ENCODE results near the gene PADI1.
"Not testable (repeated sequence)": the region's sequence is repeated elsewhere in the genome, so short reads cannot be mapped to it uniquely, and the experiment has no call there.

Gene PADI1

GRCh38 chr1:17230671-17231310 is 25.9 kb downstream of the PADI1 start:
- no peaks in the 10 kb centered on the region for H3K36me3 ChIP-seq (ENCODE audit: control insufficient read depth, insufficient read depth, low read length)
- no peak overlapping the region for H3K4me3 ChIP-seq (ENCODE audit: low read length)
- H3K4me1 ChIP-seq (ENCODE audit: control insufficient read depth, insufficient read depth, low read length), result peaks cover 16% of the 10 kb centered on the region
- H3K27me3 ChIP-seq (ENCODE audit: control insufficient read depth, insufficient read depth, low read length), result peaks cover 11% of the 10 kb centered on the region
- no peaks in the 10 kb centered on the region for H3K9me3 ChIP-seq (ENCODE audit: control insufficient read depth, low read length)
- no peak overlapping the region for H3K9ac ChIP-seq (ENCODE audit: low read length)

- peaks cover 16% of the 10 kb centered on the region for H3K4me1 ChIP-seq (ENCODE audit: control insufficient read depth, insufficient read depth, low read length)
- no peak overlapping the region for H3K4me3 ChIP-seq (ENCODE audit: low read length)
- H3K27me3 ChIP-seq (ENCODE audit: control insufficient read depth, insufficient read depth, low read length), result peaks cover 12% of the 10 kb centered on the region
- no peaks in the 10 kb centered on the region for H3K9me3 ChIP-seq (ENCODE audit: control insufficient read depth, low read length)
- no peak overlapping the region for H3K9ac ChIP-seq (ENCODE audit: low read length)
- H3K36me3 ChIP-seq (ENCODE audit: control insufficient read depth, insufficient read depth, low read length), result no peaks in the 10 kb centered on the region
These were observed 28.1 kb downstream of the PADI1 start for GRCh38 chr1:17232759-17233661.

- Histone ChIP-seq H3K9ac (ENCODE audit: low read length) (no peak overlapping the region), H3K36me3 (ENCODE audit: control insufficient read depth, insufficient read depth, low read length) (no peaks in the 10 kb centered on the region), H3K4me1 (ENCODE audit: control insufficient read depth, insufficient read depth, low read length) (peaks cover 16% of the 10 kb centered on the region), H3K9me3 (ENCODE audit: control insufficient read depth, low read length) (no peaks in the 10 kb centered on the region), H3K27me3 (ENCODE audit: control insufficient read depth, insufficient read depth, low read length) (peaks cover 12% of the 10 kb centered on the region), H3K4me3 (ENCODE audit: low read length) (no peak overlapping the region)
These were observed 28.9 kb downstream of the PADI1 start for GRCh38 chr1:17233675-17234320.

GRCh38 chr1:17234405-17234804 is 29.5 kb downstream of the PADI1 start:
- Histone ChIP-seq H3K4me1 (ENCODE audit: control insufficient read depth, insufficient read depth, low read length) (peaks cover 11% of the 10 kb centered on the region), H3K9me3 (ENCODE audit: control insufficient read depth, low read length) (no peaks in the 10 kb centered on the region), H3K4me3 (ENCODE audit: low read length) (no peak overlapping the region), H3K27me3 (ENCODE audit: control insufficient read depth, insufficient read depth, low read length) (peaks cover 12% of the 10 kb centered on the region), H3K36me3 (ENCODE audit: control insufficient read depth, insufficient read depth, low read length) (no peaks in the 10 kb centered on the region), H3K9ac (ENCODE audit: low read length) (no peak overlapping the region)

GRCh38 chr1:17235135-17235885 is 30.4 kb downstream of the PADI1 start:
- peaks cover 19% of the 10 kb centered on the region for H3K27me3 ChIP-seq (ENCODE audit: control insufficient read depth, insufficient read depth, low read length)
- no peaks in the 10 kb centered on the region for H3K9me3 ChIP-seq (ENCODE audit: control insufficient read depth, low read length)
- no peaks in the 10 kb centered on the region for H3K36me3 ChIP-seq (ENCODE audit: control insufficient read depth, insufficient read depth, low read length)
- peaks cover 5% of the 10 kb centered on the region for H3K4me1 ChIP-seq (ENCODE audit: control insufficient read depth, insufficient read depth, low read length)
- no peak overlapping the region for H3K4me3 ChIP-seq (ENCODE audit: low read length)
- H3K9ac ChIP-seq (ENCODE audit: low read length), result no peak overlapping the region

- Histone ChIP-seq H3K9me3 (ENCODE audit: control insufficient read depth, low read length) (no peaks in the 10 kb centered on the region), H3K27me3 (ENCODE audit: control insufficient read depth, insufficient read depth, low read length) (peaks cover 21% of the 10 kb centered on the region), H3K4me1 (ENCODE audit: control insufficient read depth, insufficient read depth, low read length) (peaks cover 5% of the 10 kb centered on the region), H3K4me3 (ENCODE audit: low read length) (no peak overlapping the region), H3K9ac (ENCODE audit: low read length) (no peak overlapping the region), H3K36me3 (ENCODE audit: control insufficient read depth, insufficient read depth, low read length) (no peaks in the 10 kb centered on the region)
These were observed 32.0 kb downstream of the PADI1 start for GRCh38 chr1:17236779-17237560.

GRCh38 chr1:17237561-17237903 is 32.6 kb downstream of the PADI1 start:
- Histone ChIP-seq H3K4me1 (ENCODE audit: control insufficient read depth, insufficient read depth, low read length) (peaks cover 5% of the 10 kb centered on the region), H3K4me3 (ENCODE audit: low read length) (no peak overlapping the region), H3K9me3 (ENCODE audit: control insufficient read depth, low read length) (no peaks in the 10 kb centered on the region), H3K36me3 (ENCODE audit: control insufficient read depth, insufficient read depth, low read length) (no peaks in the 10 kb centered on the region), H3K9ac (ENCODE audit: low read length) (no peak overlapping the region), H3K27me3 (ENCODE audit: control insufficient read depth, insufficient read depth, low read length) (peaks cover 27% of the 10 kb centered on the region)

GRCh38 chr1:17239420-17239819 is 34.5 kb downstream of the PADI1 start:
- H3K4me3 ChIP-seq (ENCODE audit: low read length), result no peak overlapping the region
- H3K4me1 ChIP-seq (ENCODE audit: control insufficient read depth, insufficient read depth, low read length), result no peaks in the 10 kb centered on the region
- H3K9ac ChIP-seq (ENCODE audit: low read length), result no peak overlapping the region
- no peaks in the 10 kb centered on the region for H3K36me3 ChIP-seq (ENCODE audit: control insufficient read depth, insufficient read depth, low read length)
- H3K9me3 ChIP-seq (ENCODE audit: control insufficient read depth, low read length), result no peaks in the 10 kb centered on the region
- peaks cover 27% of the 10 kb centered on the region for H3K27me3 ChIP-seq (ENCODE audit: control insufficient read depth, insufficient read depth, low read length)

GRCh38 chr1:17241011-17241779 is 36.3 kb downstream of the PADI1 start:
- H3K9me3 ChIP-seq (ENCODE audit: control insufficient read depth, low read length); H3K9ac ChIP-seq (ENCODE audit: low read length): not testable (repeated sequence)

GRCh38 chr1:17241780-17242074 is 36.8 kb downstream of the PADI1 start:
- H3K9ac ChIP-seq (ENCODE audit: low read length); H3K4me3 ChIP-seq (ENCODE audit: low read length); H3K36me3 ChIP-seq (ENCODE audit: control insufficient read depth, insufficient read depth, low read length); H3K9me3 ChIP-seq (ENCODE audit: control insufficient read depth, low read length); H3K4me1 ChIP-seq (ENCODE audit: control insufficient read depth, insufficient read depth, low read length): not testable (repeated sequence)
- peaks cover 21% of the 10 kb centered on the region for H3K27me3 ChIP-seq (ENCODE audit: control insufficient read depth, insufficient read depth, low read length)

More at GRCh38 chr1:17241011-17241779, 36.3 kb downstream of the PADI1 start:
- not testable (repeated sequence) for H3K36me3 ChIP-seq (ENCODE audit: control insufficient read depth, insufficient read depth, low read length); H3K4me1 ChIP-seq (ENCODE audit: control insufficient read depth, insufficient read depth, low read length); H3K4me3 ChIP-seq (ENCODE audit: low read length)
- peaks cover 21% of the 10 kb centered on the region for H3K27me3 ChIP-seq (ENCODE audit: control insufficient read depth, insufficient read depth, low read length)

- no peak overlapping the region for H3K9ac ChIP-seq (ENCODE audit: low read length)
- no peaks in the 10 kb centered on the region for H3K4me1 ChIP-seq (ENCODE audit: control insufficient read depth, insufficient read depth, low read length)
- no peaks in the 10 kb centered on the region for H3K9me3 ChIP-seq (ENCODE audit: control insufficient read depth, low read length)
- H3K4me3 ChIP-seq (ENCODE audit: low read length), result no peak overlapping the region
- H3K27me3 ChIP-seq (ENCODE audit: control insufficient read depth, insufficient read depth, low read length), result peaks cover 24% of the 10 kb centered on the region
- H3K36me3 ChIP-seq (ENCODE audit: control insufficient read depth, insufficient read depth, low read length), result no peaks in the 10 kb centered on the region
These were observed 38.3 kb downstream of the PADI1 start for GRCh38 chr1:17243274-17243673.
